Measurements from ENCODE around the gene CCDC7. TPM values are rescaled to one million over a fixed set of nuclear protein-coding genes. Genes with fewer than 3 reads are reported as not detected.

The CCDC7 gene
- polyA plus RNA-seq, 1 of the 3 experiments (the other 2 are of a cell fraction): 0.44 TPM

DNA sequence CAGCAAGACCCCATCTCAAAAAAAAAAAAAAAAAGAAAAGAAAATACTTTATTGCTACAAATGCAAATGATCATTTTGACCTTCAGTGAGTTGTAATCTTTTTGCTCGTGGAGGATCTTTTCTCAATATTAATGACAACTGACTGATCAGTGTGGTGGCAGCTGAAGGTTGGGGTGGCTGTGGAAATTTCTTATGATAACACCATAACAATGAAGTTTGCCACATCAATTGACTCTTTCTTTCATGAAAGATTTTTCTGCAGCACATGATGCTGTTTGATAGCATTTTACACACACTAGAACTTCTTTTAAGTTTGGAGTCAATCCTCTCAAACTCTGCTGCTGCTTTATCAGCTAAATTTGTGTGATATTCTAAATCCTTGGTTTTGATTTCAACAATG is 12.4 kb upstream of the CCDC7 start:
- WGBS (ENCODE audit: low lambda C conversion rate): 8% methylated on average over 1 of the region's 1 CpG
- TF ChIP-seq, protein P1, sequence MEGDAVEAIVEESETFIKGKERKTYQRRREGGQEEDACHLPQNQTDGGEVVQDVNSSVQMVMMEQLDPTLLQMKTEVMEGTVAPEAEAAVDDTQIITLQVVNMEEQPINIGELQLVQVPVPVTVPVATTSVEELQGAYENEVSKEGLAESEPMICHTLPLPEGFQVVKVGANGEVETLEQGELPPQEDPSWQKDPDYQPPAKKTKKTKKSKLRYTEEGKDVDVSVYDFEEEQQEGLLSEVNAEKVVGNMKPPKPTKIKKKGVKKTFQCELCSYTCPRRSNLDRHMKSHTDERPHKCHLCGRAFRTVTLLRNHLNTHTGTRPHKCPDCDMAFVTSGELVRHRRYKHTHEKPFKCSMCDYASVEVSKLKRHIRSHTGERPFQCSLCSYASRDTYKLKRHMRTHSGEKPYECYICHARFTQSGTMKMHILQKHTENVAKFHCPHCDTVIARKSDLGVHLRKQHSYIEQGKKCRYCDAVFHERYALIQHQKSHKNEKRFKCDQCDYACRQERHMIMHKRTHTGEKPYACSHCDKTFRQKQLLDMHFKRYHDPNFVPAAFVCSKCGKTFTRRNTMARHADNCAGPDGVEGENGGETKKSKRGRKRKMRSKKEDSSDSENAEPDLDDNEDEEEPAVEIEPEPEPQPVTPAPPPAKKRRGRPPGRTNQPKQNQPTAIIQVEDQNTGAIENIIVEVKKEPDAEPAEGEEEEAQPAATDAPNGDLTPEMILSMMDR (IDR thresholded peaks at IDR 0.05): no peak
- TF ChIP-seq TAF1 (IDR thresholded peaks at IDR 0.05; ENCODE audit: borderline replicate concordance, low read depth, low read length) (no peak), GABPA (IDR thresholded peaks at IDR 0.05; ENCODE audit: low read depth) (no peak), POLR2AphosphoS5 (IDR thresholded peaks at IDR 0.05; ENCODE audit: low read depth, low read length) (no peak), ZBTB33 (IDR thresholded peaks at IDR 0.05; ENCODE audit: borderline replicate concordance, low read depth) (no peak)
- TF ChIP-seq, protein P2, sequence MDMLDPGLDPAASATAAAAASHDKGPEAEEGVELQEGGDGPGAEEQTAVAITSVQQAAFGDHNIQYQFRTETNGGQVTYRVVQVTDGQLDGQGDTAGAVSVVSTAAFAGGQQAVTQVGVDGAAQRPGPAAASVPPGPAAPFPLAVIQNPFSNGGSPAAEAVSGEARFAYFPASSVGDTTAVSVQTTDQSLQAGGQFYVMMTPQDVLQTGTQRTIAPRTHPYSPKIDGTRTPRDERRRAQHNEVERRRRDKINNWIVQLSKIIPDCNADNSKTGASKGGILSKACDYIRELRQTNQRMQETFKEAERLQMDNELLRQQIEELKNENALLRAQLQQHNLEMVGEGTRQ (IDR thresholded peaks at IDR 0.05; ENCODE audit: borderline replicate concordance, low read depth, low read length): no peak
- no peaks in the 10 kb centered on the region for H3F3A ChIP-seq (replicated peaks; ENCODE audit: insufficient read depth)
- no peaks in the 10 kb centered on the region for H3K36me3 ChIP-seq (replicated peaks in 1 of 2; ENCODE audit: control insufficient read depth in 1 of 2, insufficient read depth in 2 of 2, low read length in 1 of 2)
- H3K4me3 ChIP-seq (ENCODE audit: low read depth in 2 of 2, low read length in 1 of 2): no peak overlapping the region
- H3K9me3 ChIP-seq: peaks cover 5% of the 10 kb centered on the region; the same call in 1 of the 2 replicates
- POLR2A ChIA-PET: no interaction called here
- no peak overlapping the region for H3K27ac ChIP-seq (ENCODE audit: low read depth in 2 of 2, low read length in 1 of 2)
- H3K27me3 ChIP-seq (ENCODE audit: insufficient read depth): no peaks in the 10 kb centered on the region
- no peaks in the 10 kb centered on the region for H4K20me1 ChIP-seq (ENCODE audit: insufficient read depth)
- no peak overlapping the region for H2AFZ ChIP-seq (ENCODE audit: low read depth)
- no peak overlapping the region for H3K9ac ChIP-seq
- DNase-seq: no peak
- no peaks in the 10 kb centered on the region for H3K79me2 ChIP-seq (ENCODE audit: insufficient read depth)
- CTCF ChIA-PET: no interaction called here
- no peaks in the 10 kb centered on the region for H3K9me2 ChIP-seq
- H3K4me2 ChIP-seq: no peak overlapping the region
- H3K4me1 ChIP-seq (ENCODE audit: control insufficient read depth in 1 of 2, insufficient read depth in 2 of 2, low read depth in 1 of 2, low read length in 1 of 2): no peaks in the 10 kb centered on the region

- H3K9me3 ChIP-seq: peaks cover 5% of the 10 kb centered on the region; the same call in 1 of the 2 replicates
- no peaks in the 10 kb centered on the region for H3K4me1 ChIP-seq (ENCODE audit: control insufficient read depth in 1 of 2, insufficient read depth in 2 of 2, low read depth in 1 of 2, low read length in 1 of 2)
- H3K4me3 ChIP-seq (ENCODE audit: low read depth in 2 of 2, low read length in 1 of 2): no peak overlapping the region
- CTCF ChIA-PET: no interaction called here
- H4K20me1 ChIP-seq (ENCODE audit: insufficient read depth): no peaks in the 10 kb centered on the region
- H3F3A ChIP-seq (replicated peaks; ENCODE audit: insufficient read depth): no peaks in the 10 kb centered on the region
- no peaks in the 10 kb centered on the region for H3K9me2 ChIP-seq
- DNase-seq: no peak
- no peaks in the 10 kb centered on the region for H3K27me3 ChIP-seq (ENCODE audit: insufficient read depth)
- no peak overlapping the region for H2AFZ ChIP-seq (ENCODE audit: low read depth)
- no peak overlapping the region for H3K9ac ChIP-seq
- TF ChIP-seq, protein P3, sequence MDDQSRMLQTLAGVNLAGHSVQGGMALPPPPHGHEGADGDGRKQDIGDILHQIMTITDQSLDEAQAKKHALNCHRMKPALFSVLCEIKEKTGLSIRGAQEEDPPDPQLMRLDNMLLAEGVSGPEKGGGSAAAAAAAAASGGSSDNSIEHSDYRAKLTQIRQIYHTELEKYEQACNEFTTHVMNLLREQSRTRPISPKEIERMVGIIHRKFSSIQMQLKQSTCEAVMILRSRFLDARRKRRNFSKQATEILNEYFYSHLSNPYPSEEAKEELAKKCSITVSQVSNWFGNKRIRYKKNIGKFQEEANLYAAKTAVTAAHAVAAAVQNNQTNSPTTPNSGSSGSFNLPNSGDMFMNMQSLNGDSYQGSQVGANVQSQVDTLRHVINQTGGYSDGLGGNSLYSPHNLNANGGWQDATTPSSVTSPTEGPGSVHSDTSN (IDR thresholded peaks at IDR 0.05): no peak
- TF ChIP-seq MAX (IDR thresholded peaks at IDR 0.05; ENCODE audit: low read depth) (no peak), ELF1 (IDR thresholded peaks at IDR 0.05) (no peak), CHD2 (IDR thresholded peaks at IDR 0.05; ENCODE audit: low read length, partially characterized antibody) (no peak), FOSL2 (IDR thresholded peaks at IDR 0.05; ENCODE audit: borderline replicate concordance, low read depth) (no peak)
- no peaks in the 10 kb centered on the region for H3K79me2 ChIP-seq (ENCODE audit: insufficient read depth)
- H3K36me3 ChIP-seq (replicated peaks in 1 of 2; ENCODE audit: control insufficient read depth in 1 of 2, insufficient read depth in 2 of 2, low read length in 1 of 2): no peaks in the 10 kb centered on the region
- POLR2A ChIA-PET: no interaction called here
- no peak overlapping the region for H3K27ac ChIP-seq (ENCODE audit: low read depth in 2 of 2, low read length in 1 of 2)
- H3K4me2 ChIP-seq: no peak overlapping the region
Observed at GRCh38 chr10:32436215-32436614, 9.7 kb upstream of the CCDC7 start.

Measured in SK-N-SH (cell line).